NCI-H446 (cell line): Measurements from ENCODE around the gene OPTN.
"Not testable (repeated sequence)": the region's sequence is repeated elsewhere in the genome, so short reads cannot be mapped to it uniquely, and the experiment has no call there.

Source experiments
- DNase-seq, 2 experiments: peaks; one replicate each; lab custom pipeline; 2025; lab: John Stamatoyannopoulos, UW

OPTN gene

DNA sequence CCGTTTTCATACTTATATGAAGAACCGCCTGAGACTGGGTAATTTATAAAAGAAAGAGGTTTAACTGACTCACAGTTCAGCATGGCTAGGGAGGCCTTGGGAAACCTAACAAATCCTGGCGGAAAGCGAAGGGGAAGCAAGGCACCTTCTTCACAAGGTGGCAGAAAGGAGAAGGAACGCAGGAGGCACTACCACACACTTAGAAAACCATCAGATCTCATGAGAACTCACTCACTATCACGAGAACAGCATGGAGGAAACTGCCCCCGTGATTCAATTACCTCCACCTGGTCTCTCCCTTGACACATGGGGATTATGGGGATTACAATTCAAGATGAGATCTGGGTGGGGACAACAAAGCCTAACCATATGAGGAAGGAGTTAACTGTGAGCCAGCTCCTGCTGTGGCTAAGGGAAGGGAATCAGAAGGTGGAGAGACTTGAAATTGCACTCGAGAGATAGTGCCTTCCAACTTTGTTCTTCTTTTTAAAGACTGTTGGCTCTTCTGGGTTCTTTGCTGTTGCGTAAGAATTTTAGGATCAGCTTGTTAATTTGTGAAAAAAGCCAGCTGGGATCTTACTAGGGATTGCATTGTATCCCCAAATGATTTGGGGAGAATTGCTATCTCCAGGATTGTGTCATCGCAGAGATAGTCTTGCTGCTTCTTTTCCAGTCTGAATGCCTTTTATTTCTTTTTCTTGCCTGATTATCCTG is 21.0 kb downstream of the OPTN start:
- DNase-seq = no peak

DNA sequence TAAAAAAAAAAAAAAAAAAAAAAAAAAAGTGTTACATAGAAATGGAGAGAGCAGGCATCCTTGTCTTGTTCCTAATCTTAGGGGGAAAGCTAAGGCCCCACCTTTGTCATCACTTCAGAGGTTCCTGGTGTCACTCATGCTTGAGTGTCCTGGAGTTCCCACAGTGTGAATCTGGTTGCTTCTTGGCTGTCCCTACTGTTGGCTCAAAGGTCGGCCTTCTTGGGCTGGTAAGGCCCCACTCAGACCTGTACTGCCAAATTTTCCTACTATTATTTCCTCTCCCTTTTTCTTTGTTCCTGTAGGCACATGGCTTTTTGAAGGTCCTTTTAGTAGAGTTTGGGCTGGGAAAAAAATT is 21.5 kb downstream of the OPTN start:
- DNase-seq = no peak

DNA sequence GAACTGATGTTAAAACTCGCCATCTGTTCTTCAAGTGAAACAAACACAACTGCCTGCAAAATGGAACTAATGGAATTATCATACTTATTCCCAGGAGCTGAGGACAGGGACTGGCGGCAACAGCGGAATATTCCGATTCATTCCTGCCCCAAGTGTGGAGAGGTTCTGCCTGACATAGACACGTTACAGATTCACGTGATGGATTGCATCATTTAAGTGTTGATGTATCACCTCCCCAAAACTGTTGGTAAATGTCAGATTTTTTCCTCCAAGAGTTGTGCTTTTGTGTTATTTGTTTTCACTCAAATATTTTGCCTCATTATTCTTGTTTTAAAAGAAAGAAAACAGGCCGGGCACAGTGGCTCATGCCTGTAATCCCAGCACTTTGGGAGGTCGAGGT is 36.7 kb downstream of the OPTN start:
- DNase-seq = no peak

DNA sequence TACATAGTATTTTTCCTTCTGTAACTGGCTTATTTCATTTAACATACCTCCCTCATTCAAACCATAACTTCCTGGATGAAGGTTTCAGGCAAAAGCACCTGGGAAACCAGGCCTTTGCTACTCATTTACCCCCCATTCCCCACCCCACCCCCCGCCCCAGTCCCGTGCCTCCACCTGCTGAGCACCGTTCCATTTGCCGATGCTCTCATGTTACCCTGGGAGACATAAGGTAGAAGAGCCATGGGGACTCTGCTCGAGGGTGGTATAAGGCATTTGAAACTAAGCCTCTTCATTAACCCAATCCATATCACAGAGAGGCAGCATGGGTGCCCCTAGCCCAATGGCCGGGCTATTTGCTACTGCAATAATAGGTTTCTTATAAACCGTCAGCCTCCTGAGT is 39.2 kb downstream of the OPTN start:
- no peak for DNase-seq

GRCh38 chr10:13139676-13140075 is 39.7 kb downstream of the OPTN start:
- peak in 1 of 2 experiments; percentile 24 for DNase-seq

DNA sequence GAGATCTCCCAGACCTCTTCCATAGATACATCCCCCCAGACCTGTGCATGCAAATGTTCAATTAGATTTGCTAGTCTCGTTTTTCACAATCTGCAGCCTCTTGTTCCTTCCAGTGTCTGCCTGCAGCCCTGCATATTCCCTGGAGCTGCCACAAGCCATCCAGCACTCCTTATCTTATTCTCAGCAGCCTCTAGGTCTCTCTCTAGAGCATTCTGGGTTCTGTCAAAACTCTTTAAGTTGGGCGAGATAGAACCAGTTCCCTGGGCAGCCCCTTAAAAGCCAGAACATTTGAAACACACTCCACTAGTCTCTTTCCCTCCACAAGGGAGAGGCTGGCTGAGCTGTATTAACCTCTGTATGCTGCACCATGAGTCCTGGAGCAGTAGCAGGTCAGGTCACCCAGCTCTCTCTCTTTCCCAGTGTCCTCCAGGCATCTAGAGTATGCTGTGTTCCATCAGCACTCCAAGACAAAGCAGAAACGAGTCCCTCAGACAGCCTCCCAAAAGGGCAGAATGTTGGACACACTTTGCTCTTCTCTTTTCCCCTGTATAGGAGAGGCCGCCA is 40.7 kb downstream of the OPTN start:
- DNase-seq = no peak

GRCh38 chr10:13143766-13144165 is 43.8 kb downstream of the OPTN start:
- DNase-seq = no peak

DNA sequence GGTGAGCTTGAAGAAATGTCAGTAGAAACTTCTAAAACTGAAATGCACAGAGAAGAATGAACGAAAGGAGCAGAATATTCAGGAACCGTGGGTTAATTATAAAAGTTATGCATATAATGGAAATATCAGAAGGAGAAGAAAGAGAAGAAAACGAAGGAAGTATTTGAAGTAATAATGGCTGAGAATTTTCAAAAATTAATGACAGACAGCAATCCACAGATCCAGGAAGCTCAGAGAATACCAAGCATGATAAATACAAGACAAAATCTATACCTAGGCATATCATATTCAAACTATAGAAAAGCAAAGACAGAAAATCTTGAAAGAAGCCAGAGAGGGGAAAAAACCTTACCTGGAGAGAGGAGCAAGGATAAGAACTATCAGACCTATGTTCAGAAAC is 44.9 kb downstream of the OPTN start:
- no peak for DNase-seq

GRCh38 chr10:13146379-13146778 is 46.4 kb downstream of the OPTN start:
- DNase-seq = no peak

GRCh38 chr10:13147161-13147560 is 47.2 kb downstream of the OPTN start:
- DNase-seq = no peak

DNA sequence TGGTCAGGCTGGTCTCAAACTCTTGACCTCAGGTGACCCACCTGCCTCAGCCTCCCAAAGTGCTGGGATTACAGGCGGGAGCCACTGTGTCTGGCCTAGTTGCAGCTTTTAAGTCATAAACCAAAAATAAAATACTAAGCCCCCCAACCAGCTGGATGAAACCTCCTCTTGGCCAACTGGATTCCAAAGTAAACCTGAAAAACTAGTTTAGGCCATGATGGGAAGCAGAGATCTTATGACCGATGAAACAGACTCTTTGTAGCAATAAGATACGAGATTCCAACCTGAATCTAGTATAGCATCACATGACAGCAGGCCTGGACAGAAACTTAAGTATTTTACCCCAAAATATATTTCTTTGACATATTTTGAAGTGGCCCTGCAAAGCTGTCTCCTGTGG is 52.3 kb downstream of the OPTN start:
- no peak for DNase-seq

GRCh38 chr10:13155860-13156259 is 55.9 kb downstream of the OPTN start:
- DNase-seq = not testable (repeated sequence)

DNA sequence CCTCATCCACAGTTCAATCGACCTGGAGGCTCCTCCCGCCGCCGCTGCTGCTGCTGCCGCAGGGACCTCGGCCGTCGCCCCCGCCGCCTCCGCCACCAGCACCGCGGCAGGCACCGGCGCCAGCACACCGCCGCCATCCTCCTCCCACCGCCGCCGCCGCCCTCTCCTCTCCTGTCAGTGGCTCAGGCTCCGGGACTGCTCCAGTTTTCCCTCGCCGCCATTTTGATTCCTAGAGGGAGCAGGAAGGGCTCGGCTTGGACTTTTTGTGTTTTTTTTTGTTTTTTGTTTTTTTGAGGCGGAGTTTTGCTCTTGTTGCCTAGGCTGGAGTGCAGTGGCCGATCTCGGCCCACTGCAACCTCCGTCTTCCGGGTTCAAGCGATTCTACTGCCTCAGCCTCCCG is 58.4 kb downstream of the OPTN start:
- DNase-seq = no peak

GRCh38 chr10:13160934-13161856 is 61.2 kb downstream of the OPTN start, which contains the start of gene MCM10:
MCM10 (plus strand) TSS chr10:13161558; CDS start chr10:13164203, 2,645 bp downstream.
- peak; percentile 96 to 99 for DNase-seq

DNA sequence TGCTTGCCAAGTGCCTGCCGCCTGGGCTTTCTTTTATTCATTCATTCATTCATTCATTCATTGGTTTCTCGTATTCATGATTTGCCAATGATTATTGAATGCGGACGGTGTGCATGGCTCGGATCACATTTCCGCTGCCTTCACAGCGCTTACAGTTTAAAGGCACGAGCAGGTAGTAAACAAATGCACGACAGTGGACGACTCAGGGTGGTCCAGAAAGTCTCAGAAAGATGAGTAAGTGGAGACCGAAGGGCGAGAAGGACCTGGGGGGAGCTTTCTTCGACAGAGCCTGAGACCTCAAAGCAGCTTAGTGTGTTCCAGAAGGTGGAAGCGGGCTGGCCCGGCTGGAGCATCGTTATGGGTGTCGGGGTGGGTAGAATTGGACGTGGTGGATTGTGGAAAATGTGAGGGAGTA is 61.9 kb downstream of the OPTN start:
- no peak for DNase-seq

DNA sequence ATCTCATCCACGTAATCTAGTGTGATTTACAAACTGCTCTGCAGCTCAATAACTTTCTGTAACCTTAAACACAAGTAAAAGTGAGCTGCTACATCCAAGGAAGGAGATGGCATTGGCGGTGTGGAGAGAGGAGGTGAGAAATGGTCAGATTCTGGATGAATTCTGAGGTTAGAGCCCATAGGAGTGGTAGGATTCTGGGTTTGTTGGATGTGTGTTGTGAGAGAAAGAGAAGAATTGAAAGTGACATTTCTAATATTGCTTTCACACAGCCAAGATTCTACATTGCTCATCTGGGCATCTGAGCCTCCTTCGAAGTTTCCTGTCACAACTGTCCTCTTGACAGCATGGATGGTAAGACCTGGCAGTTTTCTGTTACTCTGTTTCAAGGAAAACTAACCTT is 63.9 kb downstream of the OPTN start:
- DNase-seq = no peak

GRCh38 chr10:13165177-13165576 is 65.2 kb downstream of the OPTN start:
- DNase-seq = no peak

DNA sequence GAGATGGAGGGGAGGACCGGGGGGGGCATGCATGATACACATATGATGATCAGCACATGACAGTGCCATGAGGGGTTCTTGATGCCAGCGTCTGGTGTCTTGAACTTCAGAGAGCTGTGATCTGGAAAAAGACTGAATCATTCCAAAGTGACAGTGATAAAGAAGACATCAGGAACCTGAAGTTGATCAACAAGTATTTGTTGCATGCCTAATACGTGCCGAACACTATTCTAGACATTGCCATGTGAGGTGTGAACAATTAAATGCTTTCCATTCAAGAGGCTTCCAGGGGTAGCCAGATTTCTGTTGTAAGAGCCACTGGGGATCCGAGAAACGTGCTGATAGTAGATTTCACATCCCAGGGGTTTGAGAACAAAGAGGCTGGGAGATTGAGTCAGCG is 67.6 kb downstream of the OPTN start:
- DNase-seq = no peak

GRCh38 chr10:13168781-13169180 is 68.8 kb downstream of the OPTN start:
- no peak for DNase-seq

- DNase-seq = no peak
Measured at GRCh38 chr10:13173616-13174015, 73.7 kb downstream of the OPTN start.

GRCh38 chr10:13180788-13181187 is 80.8 kb downstream of the OPTN start:
- no peak for DNase-seq

- no peak for DNase-seq
Measured at GRCh38 chr10:13182424-13182823, 82.5 kb downstream of the OPTN start.

DNA sequence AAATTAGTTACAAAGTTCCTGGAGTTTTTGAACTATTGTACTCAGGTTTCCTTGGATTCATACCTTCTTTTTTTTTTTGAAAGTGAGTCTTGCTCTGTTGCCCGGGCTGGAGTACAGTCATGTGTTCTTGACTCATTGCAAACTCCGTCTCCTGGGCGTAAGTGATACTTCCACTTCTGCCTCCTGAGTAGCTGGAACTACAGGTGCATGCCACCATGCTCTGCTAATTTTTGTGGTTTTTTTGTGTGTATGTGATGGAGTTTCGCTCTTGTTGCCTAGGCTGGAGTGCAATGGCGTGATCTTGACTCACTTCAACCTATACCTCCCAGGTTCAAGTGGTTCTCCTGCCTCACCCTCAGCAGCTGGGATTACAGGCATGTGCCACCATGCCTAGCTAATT is 83.7 kb downstream of the OPTN start:
- no peak for DNase-seq
